Measurements from ENCODE around the gene CXCL5. TPM values are rescaled to one million over a fixed set of nuclear protein-coding genes. Genes with fewer than 3 reads are reported as not detected.

Gene CXCL5
- total RNA-seq (2022) (0.51 and 0.54 TPM in 2 replicates), Bru-seq, nascent RNA (percentile 51 among the genes with signal in this experiment), BruChase-seq, experiment 1, labeled RNA remaining after a 6-hour chase (percentile 68 among the genes with signal in this experiment), BruChase-seq, experiment 2, labeled RNA remaining after a 2-hour chase (percentile 51 among the genes with signal in this experiment)
- long read RNA-seq, partial matches to known transcripts = 0 of 1 reads
- long read RNA-seq, other reads (novel, unspliced or antisense) = 0 of 1 reads

- Mint-ChIP-seq H3K36me3 (ENCODE audit: insufficient read depth, unreplicated experiment) (no peaks in the 10 kb centered on the region), H3K4me1 (ENCODE audit: insufficient read depth, unreplicated experiment) (no peaks in the 10 kb centered on the region), H3K9me3 (ENCODE audit: unreplicated experiment) (no peaks in the 10 kb centered on the region), H3K4me3 (ENCODE audit: unreplicated experiment) (peak within 1 kb of the TSS; percentile 47), H3K27me3 (ENCODE audit: insufficient read depth, unreplicated experiment) (no peaks in the 10 kb centered on the region), H3K27ac (ENCODE audit: low read depth, unreplicated experiment) (peak within 1 kb of the TSS; percentile 69)
- no peak for DNase-seq (ENCODE audit: unreplicated experiment)
- intact Hi-C loops (cut with micrococcal nuclease) = no loop called here
- no TSS peak for BruUV-seq (replicated peaks)
- ChIA-PET POLR2A (interaction anchor here (0.7 kb wide), 1 partner anchor 40 kb away, joined by 3 read pairs; the partner anchor contains the start of gene CXCL3), CTCF (no interaction called here)
- no peak for TF ChIP-seq CTCF (IDR thresholded peaks at IDR 0.05; ENCODE audit: unreplicated experiment)
These were observed at the start of gene CXCL5 for GRCh38 chr4:73998040-73999011. Gene CXCL5, minus strand, starts transcription at chr4:73998677. Its CDS starts 96 bp downstream, at chr4:73998581.

GRCh38 chr4:74047152-74047551 lies 48.7 kb upstream of the CXCL5 start:
- ChIA-PET POLR2A (interaction anchor here (0.6 kb wide), 1 partner anchor 174 kb away, joined by 4 read pairs; no protein-coding TSS in a partner anchor), CTCF (interaction anchor here (0.5 to 1.3 kb wide), 2 partner anchors 8 to 72 kb away, joined by 3 read pairs; partner anchors contain the start of gene CXCL3)
- Mint-ChIP-seq H3K27me3 (ENCODE audit: insufficient read depth, unreplicated experiment) (no peaks in the 10 kb centered on the region), H3K9me3 (ENCODE audit: unreplicated experiment) (peaks cover 18% of the 10 kb centered on the region), H3K4me3 (ENCODE audit: unreplicated experiment) (no peak overlapping the region), H3K27ac (ENCODE audit: low read depth, unreplicated experiment) (no peak overlapping the region), H3K4me1 (ENCODE audit: insufficient read depth, unreplicated experiment) (peaks cover 5% of the 10 kb centered on the region), H3K36me3 (ENCODE audit: insufficient read depth, unreplicated experiment) (no peaks in the 10 kb centered on the region)
- intact Hi-C loops (cut with micrococcal nuclease) = no loop called here
- BruUV-seq (replicated peaks) = no TSS peak
- TF ChIP-seq CTCF (IDR thresholded peaks at IDR 0.05; ENCODE audit: unreplicated experiment) = no peak
- DNase-seq (ENCODE audit: unreplicated experiment) = no peak

GRCh38 chr4:74045772-74046171 lies 47.3 kb upstream of the CXCL5 start:
- Mint-ChIP-seq H3K36me3 (ENCODE audit: insufficient read depth, unreplicated experiment) (no peaks in the 10 kb centered on the region), H3K27ac (ENCODE audit: low read depth, unreplicated experiment) (no peak overlapping the region), H3K4me1 (ENCODE audit: insufficient read depth, unreplicated experiment) (peaks cover 5% of the 10 kb centered on the region), H3K4me3 (ENCODE audit: unreplicated experiment) (no peak overlapping the region), H3K9me3 (ENCODE audit: unreplicated experiment) (peaks cover 18% of the 10 kb centered on the region), H3K27me3 (ENCODE audit: insufficient read depth, unreplicated experiment) (no peaks in the 10 kb centered on the region)
- no peak for TF ChIP-seq CTCF (IDR thresholded peaks at IDR 0.05; ENCODE audit: unreplicated experiment)
- no TSS peak for BruUV-seq (replicated peaks)
- ChIA-PET CTCF (no interaction called here), POLR2A (interaction anchor here (0.6 to 1.1 kb wide), 3 partner anchors 8 to 426 kb away, joined by 3 read pairs; no protein-coding TSS in a partner anchor)
- no peak for DNase-seq (ENCODE audit: unreplicated experiment)
- intact Hi-C loops (cut with micrococcal nuclease) = no loop called here

- BruUV-seq (replicated peaks) = no TSS peak
- intact Hi-C loops (cut with micrococcal nuclease) = no loop called here
- H3K27ac Mint-ChIP-seq (ENCODE audit: low read depth, unreplicated experiment) = no peak overlapping the region
- H3K27me3 Mint-ChIP-seq (ENCODE audit: insufficient read depth, unreplicated experiment) = no peaks in the 10 kb centered on the region
- no peaks in the 10 kb centered on the region for H3K36me3 Mint-ChIP-seq (ENCODE audit: insufficient read depth, unreplicated experiment)
- CTCF ChIA-PET = interaction anchor here (1.0 to 1.5 kb wide), 2 partner anchors 25 to 53 kb away, joined by 3 to 5 read pairs; partner anchors contain the start of gene CXCL2
- H3K4me3 Mint-ChIP-seq (ENCODE audit: unreplicated experiment) = no peak overlapping the region
- DNase-seq (ENCODE audit: unreplicated experiment) = no peak
- TF ChIP-seq CTCF (IDR thresholded peaks at IDR 0.05; ENCODE audit: unreplicated experiment) = no peak
- H3K4me1 Mint-ChIP-seq (ENCODE audit: insufficient read depth, unreplicated experiment) = peaks cover 5% of the 10 kb centered on the region
- POLR2A ChIA-PET = interaction anchor here (1.1 kb wide), 1 partner anchor 10 kb away, joined by 3 read pairs; no protein-coding TSS in a partner anchor
- peaks cover 18% of the 10 kb centered on the region for H3K9me3 Mint-ChIP-seq (ENCODE audit: unreplicated experiment)
These were observed 46.8 kb upstream of the CXCL5 start for GRCh38 chr4:74045247-74045646.
